HEK293 (cell line): ENCODE measurements around the gene KIAA0232.

Experiments used
- CTCF ChIA-PET: fragments of 350-600 bp; formaldehyde crosslinking; extraction: SDS; loops from one replicate; lab custom pipeline; 2021; ENCODE audit warnings: antibody characterized with exemption; lab: Yijun Ruan, JAX
- POLR2A ChIA-PET: fragments of 300-600 bp; formaldehyde crosslinking; extraction: SDS; loops from one replicate; lab custom pipeline; 2020; ENCODE audit warnings: antibody characterized with exemption, inconsistent platforms; lab: Yijun Ruan, JAX
- H3K27ac ChIP-seq: fragments of 200-500 bp; sonication (Bioruptor generic); 2 replicates; pipeline ENCODE4 v1.5.1; 2014; ENCODE audit warnings: low read depth, low read length, control low read depth, inconsistent platforms; ENCODE audit errors: extremely low read depth
- H3K36me3 ChIP-seq, 2 experiments: fragments of 200-500 bp in 1 of 2; sonication (Bioruptor generic) in 1 of 2; 1 replicate in 1 of 2; 2 replicates in 1 of 2; pipeline ENCODE4 v1.5.1; 2014 to 2017; ENCODE audit warnings: inconsistent platforms in 2 of 2, low read length in 2 of 2; ENCODE audit not compliant: control insufficient read depth in 2 of 2, insufficient read depth in 1 of 2
- H3K4me1 ChIP-seq: fragments of 200-500 bp; sonication (Bioruptor generic); 2 replicates; pipeline ENCODE4 v1.5.1; 2014; ENCODE audit warnings: mild to moderate bottlenecking, low read length, inconsistent platforms; ENCODE audit not compliant: control insufficient read depth, insufficient read depth
- H3K4me3 ChIP-seq: 2 replicates; pipeline ENCODE4 v1.5.1; 2011; ENCODE audit warnings: low read depth, mild to moderate bottlenecking, control low read depth, low read length, moderate library complexity
- H3K9me3 ChIP-seq: fragments of 200-500 bp; sonication (Bioruptor generic); 2 replicates; pipeline ENCODE4 v1.5.1; 2014; ENCODE audit warnings: low read depth, low read length, inconsistent platforms; ENCODE audit not compliant: control insufficient read depth, insufficient read depth
- MZF1 ChIP-seq: fragments of 450-650 bp; formaldehyde crosslinking; IDR thresholded peaks from 2 replicates; pipeline ENCODE4 v1.5.1; 2017; ENCODE audit warnings: missing biosample characterization, missing genetic modification characterization, borderline replicate concordance
- SALL2 ChIP-seq: fragments of 450-650 bp; formaldehyde crosslinking; IDR thresholded peaks from 2 replicates; pipeline ENCODE4 v1.5.0; 2017; ENCODE audit warnings: missing biosample characterization, mild to moderate bottlenecking, missing genetic modification characterization, borderline replicate concordance
- SCRT2 ChIP-seq: fragments of 450-650 bp; formaldehyde crosslinking; IDR thresholded peaks from 2 replicates; pipeline ENCODE4 v1.5.1; 2016; ENCODE audit warnings: missing biosample characterization, missing genetic modification characterization
- ZNF10 ChIP-seq: fragments of 450-650 bp; formaldehyde crosslinking; IDR thresholded peaks from 2 replicates; pipeline ENCODE4 v1.5.1; 2017; ENCODE audit warnings: missing biosample characterization, missing genetic modification characterization
- ZNF16 ChIP-seq: fragments of 450-650 bp; formaldehyde crosslinking; IDR thresholded peaks from 2 replicates; pipeline ENCODE4 v1.5.1; 2016; ENCODE audit warnings: low read depth, missing biosample characterization, missing genetic modification characterization
- ZNF366 ChIP-seq: fragments of 450-650 bp; formaldehyde crosslinking; conservative IDR thresholded peaks from 2 replicates; pipeline ENCODE4 v1.5.1; 2016; ENCODE audit warnings: missing biosample characterization, missing genetic modification characterization
- ZNF521 ChIP-seq: fragments of 450-650 bp; formaldehyde crosslinking; IDR thresholded peaks from 2 replicates; pipeline ENCODE4 v1.5.1; 2017; ENCODE audit warnings: missing biosample characterization, mild to moderate bottlenecking, missing genetic modification characterization
- ZNF548 ChIP-seq: fragments of 450-650 bp; formaldehyde crosslinking; IDR thresholded peaks from 2 replicates; pipeline ENCODE4 v1.5.1; 2016; ENCODE audit warnings: missing biosample characterization, missing genetic modification characterization
- ZNF76 ChIP-seq: fragments of 450-650 bp; formaldehyde crosslinking; IDR thresholded peaks from 2 replicates; pipeline ENCODE4; 2016; ENCODE audit warnings: low read depth, missing biosample characterization, missing genetic modification characterization, borderline replicate concordance
- ZXDB ChIP-seq: fragments of 450-650 bp; formaldehyde crosslinking; IDR thresholded peaks from 2 replicates; pipeline ENCODE4 v1.5.1; 2016; ENCODE audit warnings: missing biosample characterization, missing genetic modification characterization
- TF ChIP-seq, protein P1 (sequence below): fragments of 450-650 bp; formaldehyde crosslinking; IDR thresholded peaks from 2 replicates; pipeline ENCODE4 v1.5.1; 2016; ENCODE audit warnings: missing biosample characterization, missing genetic modification characterization, borderline replicate concordance
- TF ChIP-seq, protein P2 (sequence below): fragments of 450-650 bp; formaldehyde crosslinking; IDR thresholded peaks from 2 replicates; pipeline ENCODE4 v1.5.1; 2017; ENCODE audit warnings: missing biosample characterization, missing genetic modification characterization
- TF ChIP-seq, protein P3 (sequence below): fragments of 450-650 bp; formaldehyde crosslinking; IDR thresholded peaks from 2 replicates; pipeline ENCODE4 v1.5.1; 2016; ENCODE audit warnings: missing biosample characterization, missing genetic modification characterization
- TF ChIP-seq, protein P4 (sequence below): fragments of 450-650 bp; formaldehyde crosslinking; IDR thresholded peaks from 2 replicates; pipeline ENCODE4 v1.5.1; 2017; ENCODE audit warnings: missing biosample characterization, missing genetic modification characterization
- TF ChIP-seq, protein P5 (sequence below): fragments of 450-650 bp; formaldehyde crosslinking; IDR thresholded peaks from 2 replicates; pipeline ENCODE4 v1.5.1; 2016; ENCODE audit warnings: missing biosample characterization, missing genetic modification characterization

The KIAA0232 gene

DNA sequence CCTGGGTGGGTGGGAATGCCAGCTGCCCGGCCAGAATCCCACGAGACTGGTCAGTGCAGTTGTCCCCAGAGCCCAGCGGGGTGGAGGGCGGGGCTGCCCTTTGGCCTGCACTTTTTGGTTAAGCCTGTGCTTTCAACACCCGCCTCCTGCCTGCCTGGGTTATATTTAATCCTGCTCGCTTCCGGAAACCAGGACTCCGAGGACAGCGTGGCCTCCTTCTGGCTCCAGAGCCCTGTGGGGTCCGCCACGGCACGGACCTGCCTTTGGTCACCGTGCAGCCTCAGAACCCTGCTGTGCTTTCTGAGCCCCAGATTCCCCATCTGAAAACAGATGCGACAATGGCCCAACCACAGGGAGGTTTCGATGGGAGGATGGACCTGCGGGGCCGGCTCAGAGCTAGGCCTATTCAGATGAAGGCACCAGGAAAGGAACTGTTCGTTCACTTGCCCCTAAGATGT, 29.4 kb upstream of the KIAA0232 start:
- POLR2A ChIA-PET, result no interaction called here
- H3K27ac ChIP-seq, result no peak overlapping the region

DNA sequence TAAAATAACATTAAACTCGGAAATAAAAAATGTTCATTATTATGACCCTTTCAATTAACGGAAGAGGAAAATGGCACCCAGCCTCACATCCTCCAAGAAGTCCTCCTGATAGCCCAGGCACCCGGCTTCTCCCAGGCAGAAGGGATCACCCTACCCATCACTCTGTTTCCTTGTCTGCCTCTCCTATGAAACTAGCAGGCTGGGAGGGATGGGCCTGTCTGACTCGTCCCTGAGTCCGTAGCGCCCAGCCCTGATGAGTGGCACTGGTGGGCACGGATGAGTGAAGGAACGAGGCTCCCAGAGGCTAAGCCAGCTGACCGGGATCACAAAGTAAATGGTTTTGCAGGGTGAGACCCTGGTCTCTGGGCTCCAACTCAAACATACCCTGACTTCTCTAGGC, 28.6 kb upstream of the KIAA0232 start:
- Histone ChIP-seq H3K4me3 (no peak overlapping the region), H3K27ac (no peak overlapping the region), H3K36me3 (no peaks in the 10 kb centered on the region), H3K4me1 (no peaks in the 10 kb centered on the region), H3K9me3 (no peaks in the 10 kb centered on the region)
- ChIA-PET CTCF (interaction anchor here (1.1 kb wide), 1 partner anchor 318 kb away, joined by 4 read pairs; no protein-coding TSS in a partner anchor), POLR2A (no interaction called here)
- no peak for TF ChIP-seq SCRT2

More for the DNA sequence above, 29.4 kb upstream of the KIAA0232 start:
- CTCF ChIA-PET, result interaction anchor here (1.1 kb wide), 1 partner anchor 318 kb away, joined by 4 read pairs; no protein-coding TSS in a partner anchor
- Histone ChIP-seq H3K9me3 (no peaks in the 10 kb centered on the region), H3K36me3 (no peaks in the 10 kb centered on the region)
- TF ChIP-seq, protein P1, sequence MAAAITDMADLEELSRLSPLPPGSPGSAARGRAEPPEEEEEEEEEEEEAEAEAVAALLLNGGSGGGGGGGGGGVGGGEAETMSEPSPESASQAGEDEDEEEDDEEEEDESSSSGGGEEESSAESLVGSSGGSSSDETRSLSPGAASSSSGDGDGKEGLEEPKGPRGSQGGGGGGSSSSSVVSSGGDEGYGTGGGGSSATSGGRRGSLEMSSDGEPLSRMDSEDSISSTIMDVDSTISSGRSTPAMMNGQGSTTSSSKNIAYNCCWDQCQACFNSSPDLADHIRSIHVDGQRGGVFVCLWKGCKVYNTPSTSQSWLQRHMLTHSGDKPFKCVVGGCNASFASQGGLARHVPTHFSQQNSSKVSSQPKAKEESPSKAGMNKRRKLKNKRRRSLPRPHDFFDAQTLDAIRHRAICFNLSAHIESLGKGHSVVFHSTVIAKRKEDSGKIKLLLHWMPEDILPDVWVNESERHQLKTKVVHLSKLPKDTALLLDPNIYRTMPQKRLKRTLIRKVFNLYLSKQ (tag by site-specific recombination), result no peak
- TF ChIP-seq ZNF521 (no peak), ZNF16 (no peak), ZNF76 (tag by site-specific recombination) (no peak), SCRT2 (no peak), ZNF366 (tag by site-specific recombination) (no peak), ZNF548 (tag by site-specific recombination) (no peak), ZNF10 (tag by site-specific recombination) (no peak), ZXDB (tag by site-specific recombination) (no peak), SALL2 (tag by site-specific recombination) (no peak), MZF1 (no peak)
- TF ChIP-seq, protein P2, sequence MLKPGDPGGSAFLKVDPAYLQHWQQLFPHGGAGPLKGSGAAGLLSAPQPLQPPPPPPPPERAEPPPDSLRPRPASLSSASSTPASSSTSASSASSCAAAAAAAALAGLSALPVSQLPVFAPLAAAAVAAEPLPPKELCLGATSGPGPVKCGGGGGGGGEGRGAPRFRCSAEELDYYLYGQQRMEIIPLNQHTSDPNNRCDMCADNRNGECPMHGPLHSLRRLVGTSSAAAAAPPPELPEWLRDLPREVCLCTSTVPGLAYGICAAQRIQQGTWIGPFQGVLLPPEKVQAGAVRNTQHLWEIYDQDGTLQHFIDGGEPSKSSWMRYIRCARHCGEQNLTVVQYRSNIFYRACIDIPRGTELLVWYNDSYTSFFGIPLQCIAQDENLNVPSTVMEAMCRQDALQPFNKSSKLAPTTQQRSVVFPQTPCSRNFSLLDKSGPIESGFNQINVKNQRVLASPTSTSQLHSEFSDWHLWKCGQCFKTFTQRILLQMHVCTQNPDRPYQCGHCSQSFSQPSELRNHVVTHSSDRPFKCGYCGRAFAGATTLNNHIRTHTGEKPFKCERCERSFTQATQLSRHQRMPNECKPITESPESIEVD, result no peak
- TF ChIP-seq, protein P3, sequence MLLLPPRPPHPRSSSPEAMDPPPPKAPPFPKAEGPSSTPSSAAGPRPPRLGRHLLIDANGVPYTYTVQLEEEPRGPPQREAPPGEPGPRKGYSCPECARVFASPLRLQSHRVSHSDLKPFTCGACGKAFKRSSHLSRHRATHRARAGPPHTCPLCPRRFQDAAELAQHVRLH (tag by site-specific recombination), result no peak
- TF ChIP-seq, protein P4, sequence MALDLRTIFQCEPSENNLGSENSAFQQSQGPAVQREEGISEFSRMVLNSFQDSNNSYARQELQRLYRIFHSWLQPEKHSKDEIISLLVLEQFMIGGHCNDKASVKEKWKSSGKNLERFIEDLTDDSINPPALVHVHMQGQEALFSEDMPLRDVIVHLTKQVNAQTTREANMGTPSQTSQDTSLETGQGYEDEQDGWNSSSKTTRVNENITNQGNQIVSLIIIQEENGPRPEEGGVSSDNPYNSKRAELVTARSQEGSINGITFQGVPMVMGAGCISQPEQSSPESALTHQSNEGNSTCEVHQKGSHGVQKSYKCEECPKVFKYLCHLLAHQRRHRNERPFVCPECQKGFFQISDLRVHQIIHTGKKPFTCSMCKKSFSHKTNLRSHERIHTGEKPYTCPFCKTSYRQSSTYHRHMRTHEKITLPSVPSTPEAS (tag by site-specific recombination), result no peak
- TF ChIP-seq, protein P5, sequence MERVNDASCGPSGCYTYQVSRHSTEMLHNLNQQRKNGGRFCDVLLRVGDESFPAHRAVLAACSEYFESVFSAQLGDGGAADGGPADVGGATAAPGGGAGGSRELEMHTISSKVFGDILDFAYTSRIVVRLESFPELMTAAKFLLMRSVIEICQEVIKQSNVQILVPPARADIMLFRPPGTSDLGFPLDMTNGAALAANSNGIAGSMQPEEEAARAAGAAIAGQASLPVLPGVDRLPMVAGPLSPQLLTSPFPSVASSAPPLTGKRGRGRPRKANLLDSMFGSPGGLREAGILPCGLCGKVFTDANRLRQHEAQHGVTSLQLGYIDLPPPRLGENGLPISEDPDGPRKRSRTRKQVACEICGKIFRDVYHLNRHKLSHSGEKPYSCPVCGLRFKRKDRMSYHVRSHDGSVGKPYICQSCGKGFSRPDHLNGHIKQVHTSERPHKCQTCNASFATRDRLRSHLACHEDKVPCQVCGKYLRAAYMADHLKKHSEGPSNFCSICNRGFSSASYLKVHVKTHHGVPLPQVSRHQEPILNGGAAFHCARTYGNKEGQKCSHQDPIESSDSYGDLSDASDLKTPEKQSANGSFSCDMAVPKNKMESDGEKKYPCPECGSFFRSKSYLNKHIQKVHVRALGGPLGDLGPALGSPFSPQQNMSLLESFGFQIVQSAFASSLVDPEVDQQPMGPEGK (tag by site-specific recombination), result no peak
- TF ChIP-seq, all 188 proteins: peak for 0
- no peaks in the 10 kb centered on the region for H3K4me1 ChIP-seq
- H3K4me3 ChIP-seq, result no peak overlapping the region
